Fibroblast of mammary gland (primary cell): ENCODE results near the gene VASN.

ENCODE experiments used
- DNase-seq: peaks from one replicate; pipeline ENCODE4 v3.0.0-alpha.2; 2010; ENCODE audit warnings: low read depth
- H3K4me3 ChIP-seq: 2 replicates; pipeline ENCODE4 v1.5.1; 2011; ENCODE audit warnings: low read depth, mild to moderate bottlenecking, low read length, moderate library complexity; ENCODE audit not compliant: control insufficient read depth
- TF ChIP-seq, protein P1 (sequence below): conservative IDR thresholded peaks from 2 replicates; pipeline ENCODE4 v1.5.1; 2011; ENCODE audit warnings: low read depth, low read length, inconsistent platforms; ENCODE audit not compliant: control insufficient read depth, insufficient read depth

VASN gene

DNA sequence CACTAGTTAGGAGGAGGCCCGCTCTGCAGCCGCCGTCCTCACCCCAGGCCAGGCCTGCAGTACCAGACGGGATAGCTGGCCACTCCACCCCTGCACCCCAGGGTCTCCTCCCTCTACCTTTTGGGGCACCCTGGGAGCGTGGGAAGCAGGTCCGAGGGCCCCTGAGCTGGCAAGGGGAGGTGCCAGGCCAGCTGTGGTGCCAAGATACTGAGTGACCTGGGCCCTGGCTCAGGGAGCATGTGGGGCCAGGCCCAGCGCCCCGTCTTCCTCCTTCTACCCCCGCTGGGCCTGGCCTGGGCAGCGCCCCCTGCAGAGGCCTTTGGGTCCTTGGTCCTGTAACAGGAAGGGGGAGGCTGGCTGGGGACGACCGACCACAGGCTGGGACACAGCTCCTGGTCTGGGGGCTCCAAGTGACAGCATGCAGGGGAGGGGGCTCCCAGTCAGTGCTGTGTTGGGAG is 33.5 kb upstream of the VASN start:
- TF ChIP-seq, protein P1, sequence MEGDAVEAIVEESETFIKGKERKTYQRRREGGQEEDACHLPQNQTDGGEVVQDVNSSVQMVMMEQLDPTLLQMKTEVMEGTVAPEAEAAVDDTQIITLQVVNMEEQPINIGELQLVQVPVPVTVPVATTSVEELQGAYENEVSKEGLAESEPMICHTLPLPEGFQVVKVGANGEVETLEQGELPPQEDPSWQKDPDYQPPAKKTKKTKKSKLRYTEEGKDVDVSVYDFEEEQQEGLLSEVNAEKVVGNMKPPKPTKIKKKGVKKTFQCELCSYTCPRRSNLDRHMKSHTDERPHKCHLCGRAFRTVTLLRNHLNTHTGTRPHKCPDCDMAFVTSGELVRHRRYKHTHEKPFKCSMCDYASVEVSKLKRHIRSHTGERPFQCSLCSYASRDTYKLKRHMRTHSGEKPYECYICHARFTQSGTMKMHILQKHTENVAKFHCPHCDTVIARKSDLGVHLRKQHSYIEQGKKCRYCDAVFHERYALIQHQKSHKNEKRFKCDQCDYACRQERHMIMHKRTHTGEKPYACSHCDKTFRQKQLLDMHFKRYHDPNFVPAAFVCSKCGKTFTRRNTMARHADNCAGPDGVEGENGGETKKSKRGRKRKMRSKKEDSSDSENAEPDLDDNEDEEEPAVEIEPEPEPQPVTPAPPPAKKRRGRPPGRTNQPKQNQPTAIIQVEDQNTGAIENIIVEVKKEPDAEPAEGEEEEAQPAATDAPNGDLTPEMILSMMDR, result no peak
- H3K4me3 ChIP-seq, result no peak overlapping the region

DNA sequence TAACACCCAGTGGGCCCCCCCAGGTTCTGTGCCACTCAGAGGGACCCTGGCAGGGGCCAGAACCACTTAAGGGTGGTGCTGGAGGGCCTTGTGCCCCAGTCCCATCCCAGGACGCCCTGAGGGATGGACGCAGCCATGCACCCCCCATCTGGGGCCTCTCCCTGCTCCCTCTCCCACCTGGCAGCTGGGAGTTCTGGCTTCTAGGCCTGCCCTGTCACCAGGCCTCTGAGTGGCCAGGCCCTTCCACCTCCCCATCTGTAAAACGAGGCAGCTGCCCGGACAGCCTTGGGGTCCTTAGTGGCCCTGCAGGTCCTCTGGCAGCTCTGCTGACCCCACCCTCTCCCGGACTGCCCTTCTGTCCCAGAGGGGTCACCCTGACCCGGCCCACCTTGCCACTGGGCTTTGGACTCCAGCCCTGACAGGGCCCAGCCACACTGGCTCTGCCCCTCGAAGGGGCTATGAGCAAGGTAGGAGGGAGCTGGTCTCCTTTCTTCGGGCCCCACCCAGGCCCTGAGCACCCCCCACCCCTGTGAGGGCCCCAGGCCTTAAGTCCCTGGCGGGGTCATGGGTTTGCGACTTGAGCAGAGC is 32.8 kb upstream of the VASN start:
- no peak for DNase-seq
- TF ChIP-seq, protein P1, result no peak
- no peak overlapping the region for H3K4me3 ChIP-seq

More for the DNA sequence above, 33.5 kb upstream of the VASN start:
- DNase-seq, result no peak

GRCh38 chr16:4339455-4339854 is 32.2 kb upstream of the VASN start:
- DNase-seq, result no peak
- TF ChIP-seq, protein P1, result no peak
- H3K4me3 ChIP-seq, result no peak overlapping the region

DNA sequence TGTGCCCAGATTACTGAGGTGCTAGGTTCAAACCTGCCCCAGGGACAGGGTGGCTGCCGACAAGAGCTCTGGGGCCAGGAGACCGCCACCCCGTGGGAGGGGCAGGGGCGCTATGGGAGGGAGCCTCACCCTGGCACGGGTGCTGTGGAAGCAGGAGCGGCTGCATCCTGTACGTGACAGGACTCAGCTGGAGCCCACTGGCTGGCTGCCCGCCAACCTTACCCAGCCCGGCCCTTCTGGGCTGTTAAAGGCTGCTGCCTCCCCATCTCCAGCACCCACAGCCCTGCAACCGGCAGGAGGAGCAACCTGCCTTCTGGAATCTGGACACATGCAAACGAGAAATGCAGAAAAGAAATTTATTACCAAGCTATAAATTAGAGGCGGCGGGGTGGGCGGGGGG is 31.7 kb upstream of the VASN start:
- TF ChIP-seq, protein P1, result no peak
- no peak overlapping the region for H3K4me3 ChIP-seq
- DNase-seq, result no peak

DNA sequence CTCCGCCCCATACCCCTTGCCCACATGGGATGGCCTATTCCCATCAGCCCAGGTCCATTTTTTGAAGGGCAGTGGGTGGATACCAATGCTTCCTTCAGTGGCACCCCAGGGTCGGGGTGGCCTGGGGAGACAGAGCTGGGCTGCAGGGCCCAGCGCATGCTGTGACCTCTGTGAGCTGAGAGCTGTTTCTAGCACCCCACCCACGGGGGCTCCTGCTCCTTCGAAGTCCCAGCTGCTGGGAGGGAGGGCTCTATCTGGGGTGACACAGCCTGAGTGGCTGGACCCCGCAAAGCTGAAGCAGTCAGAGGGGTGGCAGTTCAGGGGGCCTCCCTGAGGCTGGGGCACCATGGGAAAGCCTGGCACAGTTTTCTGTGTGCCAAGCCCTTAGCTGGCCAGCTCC is 31.2 kb upstream of the VASN start:
- TF ChIP-seq, protein P1, result no peak
- no peak overlapping the region for H3K4me3 ChIP-seq

GRCh38 chr16:4341250-4341649 is 30.4 kb upstream of the VASN start:
- TF ChIP-seq, protein P1, result no peak
- no peak for DNase-seq
- H3K4me3 ChIP-seq, result no peak overlapping the region

More for the DNA sequence above, 31.2 kb upstream of the VASN start:
- no peak for DNase-seq
